Panc1 (cell line): Measurements from ENCODE around the gene MS4A6A. TPM values are rescaled to one million over a fixed set of nuclear protein-coding genes. Genes with fewer than 3 reads are reported as not detected.
"Not testable (repeated sequence)": the region's sequence is repeated elsewhere in the genome, so short reads cannot be mapped to it uniquely, and the experiment has no call there.

ENCODE experiments used
- ATAC-seq: fragments of 200-7000 bp; cut with Tn5 transposase; 2 replicates; pipeline ENCODE4 v1.9.1; 2020; ENCODE audit warnings: mild to moderate bottlenecking, moderate library complexity
- BruUV-seq: library from RNA; stranded (reverse); fragments of 400-500 nt; replicated peaks from 2 replicates; lab custom pipeline; 2021; lab: Mats Ljungman, UMichigan
- CTCF ChIA-PET: fragments of 300-600 bp; sonication (Branson Sonifier 250); formaldehyde crosslinking; loops from one replicate; lab custom pipeline; 2022; ENCODE audit warnings: antibody characterized with exemption; lab: Charles Lee
- POLR2A ChIA-PET: fragments of 300-600 bp; sonication (Branson Sonifier 250); formaldehyde crosslinking; loops from one replicate; lab custom pipeline; 2022; ENCODE audit warnings: antibody characterized with exemption; lab: Charles Lee
- DNase-seq: peaks from one replicate; pipeline ENCODE4 v3.0.0-alpha.2; 2010; ENCODE audit warnings: low read depth, low spot score
- H3K27ac ChIP-seq: 2 replicates; pipeline ENCODE4 v1.5.1; 2011; ENCODE audit warnings: mild to moderate bottlenecking, low read length, inconsistent platforms
- H3K27me3 ChIP-seq: fragments of 200-500 bp; sonication (Bioruptor generic); 2 replicates; pipeline ENCODE4 v1.6.0; 2014; ENCODE audit warnings: low read length, inconsistent platforms; ENCODE audit not compliant: control insufficient read depth, insufficient read depth
- H3K36me3 ChIP-seq: fragments of 200-500 bp; sonication (Bioruptor generic); 2 replicates; pipeline ENCODE4 v1.5.1; 2014; ENCODE audit warnings: inconsistent platforms, mild to moderate bottlenecking, low read length, moderate library complexity; ENCODE audit not compliant: control insufficient read depth, insufficient read depth
- H3K4me1 ChIP-seq: 2 replicates; pipeline ENCODE4 v1.5.1; 2011; ENCODE audit warnings: inconsistent platforms, mild to moderate bottlenecking, low read length, moderate library complexity; ENCODE audit not compliant: control insufficient read depth, insufficient read depth
- H3K4me3 ChIP-seq, 2 experiments: 2 replicates each; pipeline ENCODE4 v1.5.1; 2011 to 2012; ENCODE audit warnings: low read depth in 2 of 2, low read length in 2 of 2, mild to moderate bottlenecking in 2 of 2, inconsistent platforms in 1 of 2, moderate library complexity in 1 of 2
- H3K9me3 ChIP-seq: fragments of 200-500 bp; sonication (Bioruptor generic); 2 replicates; pipeline ENCODE4 v1.5.1; 2014; ENCODE audit warnings: low read depth, mild to moderate bottlenecking, inconsistent platforms, low read length, moderate library complexity; ENCODE audit not compliant: control insufficient read depth, insufficient read depth
- CTCF ChIP-seq: fragments of 450-650 bp; IDR thresholded peaks from 2 replicates; pipeline ENCODE4 v1.5.1; 2017; ENCODE audit warnings: mild to moderate bottlenecking
- REST ChIP-seq, 2 experiments: IDR thresholded peaks; 2 replicates each; pipeline ENCODE4 v1.6.1; 2011 to 2012; ENCODE audit warnings: low read depth in 2 of 2, control low read depth in 1 of 2, low read length in 1 of 2, mild to moderate bottlenecking in 1 of 2, moderate library complexity in 1 of 2; ENCODE audit not compliant: insufficient read depth in 1 of 2
- SIN3A ChIP-seq: IDR thresholded peaks from 2 replicates; pipeline ENCODE4 v1.6.1; 2012; ENCODE audit warnings: low read depth, mild to moderate bottlenecking, low read length, moderate library complexity, borderline replicate concordance; ENCODE audit not compliant: insufficient read depth
- TCF7L2 ChIP-seq: IDR thresholded peaks from 2 replicates; pipeline ENCODE4 v1.6.1; 2011; ENCODE audit warnings: mild to moderate bottlenecking, low read depth, low read length, inconsistent platforms
- in situ Hi-C: cut with HindIII; loops from 2 replicates; pipeline ENCODE4 v1.10.0; 2016; ENCODE audit warnings: low sequenced_read_pairs, low pct_unique_long_range_greater_than_20kb
- intact Hi-C: fragments of 100-400 bp; cut with micrococcal nuclease; formaldehyde crosslinking; loops from one replicate; pipeline ENCODE4 v1.10.0; 2022; ENCODE audit not compliant: unreplicated experiment
- total RNA-seq: library from RNA; stranded (reverse); gene quantifications from one replicate; pipeline ENCODE4 v1.2.1, GENCODE V29; 2021; ENCODE audit not compliant: unreplicated experiment

Gene MS4A6A
- total RNA-seq, 1 experiment from 2014 or later = not detected

GRCh38 chr11:60193687-60194433 lies 11.0 kb upstream of the MS4A6A start:
- H3K4me3 ChIP-seq = no peak overlapping the region
- DNase-seq (peak; percentile 42), ATAC-seq (no peak)
- no peak overlapping the region for H3K27ac ChIP-seq
- H3K36me3 ChIP-seq = no peaks in the 10 kb centered on the region
- in situ Hi-C loops = no loop called here
- no peaks in the 10 kb centered on the region for H3K27me3 ChIP-seq
- BruUV-seq = no TSS peak
- no peaks in the 10 kb centered on the region for H3K9me3 ChIP-seq
- TF ChIP-seq SIN3A (no peak), REST (IDR thresholded peaks at IDR 0.05; ENCODE audit: insufficient read depth in 1 of 2, low read depth in 2 of 2, low read length in 1 of 2) (no peak), CTCF (peak; percentile 74), TCF7L2 (no peak)
- no peaks in the 10 kb centered on the region; the same call in 1 of the 2 replicates for H3K4me1 ChIP-seq
- ChIA-PET CTCF (no interaction called here), POLR2A (no interaction called here)
- intact Hi-C loops = no loop called here

- H3K9me3 ChIP-seq, H3K27me3 ChIP-seq, BruUV-seq, in situ Hi-C loops, H3K4me1 ChIP-seq, CTCF ChIA-PET, H3K4me3 ChIP-seq, intact Hi-C loops, H3K27ac ChIP-seq, ATAC-seq, H3K36me3 ChIP-seq, POLR2A ChIA-PET, DNase-seq: not testable (repeated sequence)
Measured at GRCh38 chr11:60192564-60192963, 9.7 kb upstream of the MS4A6A start.

GRCh38 chr11:60188481-60188880 lies 5.6 kb upstream of the MS4A6A start:
- BruUV-seq, H3K27ac ChIP-seq, ATAC-seq, H3K4me1 ChIP-seq, H3K4me3 ChIP-seq, H3K36me3 ChIP-seq, POLR2A ChIA-PET, H3K9me3 ChIP-seq, H3K27me3 ChIP-seq, in situ Hi-C loops, CTCF ChIA-PET, intact Hi-C loops, DNase-seq: not testable (repeated sequence)

- DNase-seq, H3K27me3 ChIP-seq, H3K4me1 ChIP-seq, BruUV-seq, in situ Hi-C loops, H3K36me3 ChIP-seq, ATAC-seq, H3K4me3 ChIP-seq, intact Hi-C loops, H3K27ac ChIP-seq, POLR2A ChIA-PET, H3K9me3 ChIP-seq: not testable (repeated sequence)
- CTCF ChIA-PET = interaction anchor here (0.5 kb wide), 1 partner anchor 149 kb away, joined by 13 read pairs; no protein-coding TSS in a partner anchor
Measured at GRCh38 chr11:60186128-60186527, 3.2 kb upstream of the MS4A6A start.

GRCh38 chr11:60185512-60185827 lies 2.6 kb upstream of the MS4A6A start:
- H3K4me1 ChIP-seq, H3K27ac ChIP-seq, in situ Hi-C loops, CTCF ChIA-PET, H3K36me3 ChIP-seq, H3K27me3 ChIP-seq, H3K9me3 ChIP-seq, H3K4me3 ChIP-seq, BruUV-seq, intact Hi-C loops, ATAC-seq, POLR2A ChIA-PET, DNase-seq: not testable (repeated sequence)
